Colonic mucosa (tissue), 4 donors: ENCODE results near the gene IL36G. TPM values are rescaled to one million over a fixed set of nuclear protein-coding genes. Genes with fewer than 3 reads are reported as not detected.
"Not testable (repeated sequence)": the region's sequence is repeated elsewhere in the genome, so short reads cannot be mapped to it uniquely, and the experiment has no call there.

ENCODE experiments used
- DNase-seq: peaks from one replicate; pipeline ENCODE4 v3.0.0-alpha.2; 2020
- H3K27ac ChIP-seq: fragments of 200-600 bp; one replicate; pipeline ENCODE4 v1.8.0; 2021
- H3K27me3 ChIP-seq: fragments of 200-600 bp; one replicate; pipeline ENCODE4 v1.8.0; 2021
- H3K36me3 ChIP-seq: fragments of 200-600 bp; one replicate; pipeline ENCODE4 v1.8.0; 2021
- H3K4me1 ChIP-seq: fragments of 200-600 bp; one replicate; pipeline ENCODE4 v1.8.0; 2021; ENCODE audit warnings: mild to moderate bottlenecking
- H3K4me3 ChIP-seq: fragments of 200-600 bp; one replicate; pipeline ENCODE4 v1.8.0; 2021
- H3K9ac ChIP-seq, 2 donors: one replicate each; pipeline ENCODE4 v1.7.0; 2013; ENCODE audit warnings: control low read depth in 2 of 2, low read depth in 2 of 2, low read length in 2 of 2
- H3K9me3 ChIP-seq: fragments of 200-600 bp; one replicate; pipeline ENCODE4 v1.8.0; 2021
- intact Hi-C: fragments of 100-400 bp; cut with DNase I; formaldehyde crosslinking; loops from one replicate; pipeline ENCODE4 v1.14.1; 2022
- total RNA-seq, 2 donors: library from RNA; stranded (reverse); fragmentation: NEBNext Ultra II Directional in 1 of 2; extraction: Animal tissue kit (Norgen Biotek cat#: 25700) in 1 of 2; gene quantifications; one replicate each; pipeline ENCODE4 v1.2.1, GENCODE V29; 2021
- TF ChIP-seq, protein P1 (sequence below): fragments of 200-600 bp; IDR thresholded peaks from one replicate; pipeline ENCODE4 v1.8.0; 2022; ENCODE audit warnings: antibody characterized with exemption, mild to moderate bottlenecking
- donor health status: healthy.
- donor health status: DM: no; HTN: no; CAD: no.
- donor health status: DM: no; HTN: no; CAD: no.

IL36G gene
- under 1 TPM; 0.40 to 0.69 TPM for total RNA-seq

DNA sequence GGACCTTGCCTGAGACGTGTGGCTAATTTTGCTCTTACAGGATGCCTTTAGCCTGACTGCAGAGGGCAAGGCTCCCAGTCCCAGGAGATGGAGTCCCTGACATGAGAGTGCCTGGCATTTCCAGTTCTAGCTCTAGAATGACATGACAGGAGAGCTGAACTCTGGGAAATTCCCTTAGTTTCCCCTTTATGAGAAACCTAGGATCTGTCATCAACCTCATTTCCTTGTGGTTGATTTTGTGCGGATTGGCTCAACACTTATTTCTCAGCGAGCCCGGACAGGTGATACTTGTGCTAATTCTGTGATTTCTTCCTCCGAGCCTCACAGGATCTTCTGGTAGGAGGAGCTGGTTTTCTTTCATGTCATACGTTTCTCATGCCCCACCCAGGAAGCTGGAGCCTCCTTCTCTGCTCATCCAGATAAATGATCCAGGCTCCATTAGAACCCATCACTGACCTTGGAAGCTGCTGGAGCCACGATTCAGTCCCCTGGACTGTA lies at the start of gene IL36G:
Gene IL36G (plus strand): TSS at position 448 of the 498 bp plus-strand sequence. CDS start 633 bp downstream, outside the sequence.
- Histone ChIP-seq H3K9me3 (no peaks in the 10 kb centered on the region), H3K27me3 (no peaks in the 10 kb centered on the region), H3K9ac (no peak within 1 kb of the TSS), H3K4me3 (no peak within 1 kb of the TSS), H3K27ac (no peak within 1 kb of the TSS), H3K36me3 (no peaks in the 10 kb centered on the region), H3K4me1 (no peaks in the 10 kb centered on the region)
- intact Hi-C loops = no loop called here
- no peak for DNase-seq
- TF ChIP-seq, protein P1, sequence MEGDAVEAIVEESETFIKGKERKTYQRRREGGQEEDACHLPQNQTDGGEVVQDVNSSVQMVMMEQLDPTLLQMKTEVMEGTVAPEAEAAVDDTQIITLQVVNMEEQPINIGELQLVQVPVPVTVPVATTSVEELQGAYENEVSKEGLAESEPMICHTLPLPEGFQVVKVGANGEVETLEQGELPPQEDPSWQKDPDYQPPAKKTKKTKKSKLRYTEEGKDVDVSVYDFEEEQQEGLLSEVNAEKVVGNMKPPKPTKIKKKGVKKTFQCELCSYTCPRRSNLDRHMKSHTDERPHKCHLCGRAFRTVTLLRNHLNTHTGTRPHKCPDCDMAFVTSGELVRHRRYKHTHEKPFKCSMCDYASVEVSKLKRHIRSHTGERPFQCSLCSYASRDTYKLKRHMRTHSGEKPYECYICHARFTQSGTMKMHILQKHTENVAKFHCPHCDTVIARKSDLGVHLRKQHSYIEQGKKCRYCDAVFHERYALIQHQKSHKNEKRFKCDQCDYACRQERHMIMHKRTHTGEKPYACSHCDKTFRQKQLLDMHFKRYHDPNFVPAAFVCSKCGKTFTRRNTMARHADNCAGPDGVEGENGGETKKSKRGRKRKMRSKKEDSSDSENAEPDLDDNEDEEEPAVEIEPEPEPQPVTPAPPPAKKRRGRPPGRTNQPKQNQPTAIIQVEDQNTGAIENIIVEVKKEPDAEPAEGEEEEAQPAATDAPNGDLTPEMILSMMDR = no peak

DNA sequence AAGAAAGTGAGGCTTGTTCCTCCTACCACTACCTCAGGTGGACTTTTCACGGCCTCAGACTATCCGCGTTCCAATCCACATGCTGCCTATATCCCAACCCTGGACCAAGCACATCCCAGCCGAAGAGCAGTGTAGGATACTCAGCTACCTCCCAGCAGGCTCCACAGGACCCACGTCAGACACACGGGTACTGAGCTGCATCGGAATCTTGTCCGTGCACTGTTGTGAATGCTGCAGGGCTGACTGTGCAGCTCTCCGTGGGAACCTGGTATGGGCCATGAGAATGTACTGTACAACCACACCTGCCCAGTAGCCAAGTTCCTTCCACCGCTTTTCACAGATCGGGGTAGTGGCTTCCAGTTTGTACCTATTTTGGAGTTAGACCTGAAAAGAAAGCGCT lies 44.5 kb upstream of the IL36G start:
- H3K27ac ChIP-seq = no peak overlapping the region
- no peaks in the 10 kb centered on the region for H3K27me3 ChIP-seq
- no peak overlapping the region for H3K4me3 ChIP-seq
- intact Hi-C loops = no loop called here
- no peaks in the 10 kb centered on the region for H3K4me1 ChIP-seq
- H3K9me3 ChIP-seq = no peaks in the 10 kb centered on the region
- TF ChIP-seq, protein P1 = no peak
- DNase-seq = no peak
- H3K9ac ChIP-seq = no peak overlapping the region
- no peaks in the 10 kb centered on the region for H3K36me3 ChIP-seq

DNA sequence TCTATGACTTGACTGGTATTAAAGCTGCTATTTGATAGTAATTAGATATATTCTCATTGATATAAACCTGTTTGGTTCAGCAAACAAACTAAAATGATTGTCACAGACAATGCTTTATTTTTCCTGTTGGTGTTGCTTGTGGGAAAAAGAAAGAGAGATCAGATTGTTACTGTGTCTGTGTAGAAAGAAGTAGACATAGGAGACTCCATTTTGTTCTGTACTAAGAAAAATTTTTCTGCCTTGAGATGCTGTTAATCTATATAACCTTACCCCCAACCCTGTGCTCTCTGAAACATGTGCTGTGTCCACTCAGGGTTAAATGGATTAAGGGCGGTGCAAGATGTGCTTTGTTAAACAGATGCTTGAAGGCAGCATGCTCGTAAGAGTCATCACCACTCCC lies 43.7 kb upstream of the IL36G start:
- DNase-seq, H3K4me3 ChIP-seq, H3K4me1 ChIP-seq, H3K9me3 ChIP-seq, H3K27ac ChIP-seq, H3K27me3 ChIP-seq, intact Hi-C loops, H3K36me3 ChIP-seq, H3K9ac ChIP-seq: not testable (repeated sequence)

DNA sequence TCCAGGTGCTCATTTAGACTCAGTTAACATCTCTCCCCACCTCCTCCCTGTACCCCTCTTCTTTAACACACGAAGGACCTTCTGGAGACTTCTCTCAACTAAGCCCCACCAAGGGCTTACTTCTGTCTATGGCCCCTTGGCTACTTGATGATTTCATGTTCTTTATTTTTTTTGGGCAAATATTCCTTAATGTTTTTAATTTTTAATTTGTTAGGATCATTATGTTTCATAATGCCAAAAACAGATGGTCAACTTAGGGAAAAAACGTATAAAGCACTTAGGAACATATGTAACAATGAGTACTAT lies 40.9 kb upstream of the IL36G start:
- no peaks in the 10 kb centered on the region for H3K4me1 ChIP-seq
- H3K27ac ChIP-seq = no peak overlapping the region
- TF ChIP-seq, protein P1 = no peak
- H3K36me3 ChIP-seq = no peaks in the 10 kb centered on the region
- no peak overlapping the region for H3K4me3 ChIP-seq
- no peak overlapping the region for H3K9ac ChIP-seq
- H3K9me3 ChIP-seq = no peaks in the 10 kb centered on the region
- intact Hi-C loops = no loop called here
- no peaks in the 10 kb centered on the region for H3K27me3 ChIP-seq
- DNase-seq = no peak

DNA sequence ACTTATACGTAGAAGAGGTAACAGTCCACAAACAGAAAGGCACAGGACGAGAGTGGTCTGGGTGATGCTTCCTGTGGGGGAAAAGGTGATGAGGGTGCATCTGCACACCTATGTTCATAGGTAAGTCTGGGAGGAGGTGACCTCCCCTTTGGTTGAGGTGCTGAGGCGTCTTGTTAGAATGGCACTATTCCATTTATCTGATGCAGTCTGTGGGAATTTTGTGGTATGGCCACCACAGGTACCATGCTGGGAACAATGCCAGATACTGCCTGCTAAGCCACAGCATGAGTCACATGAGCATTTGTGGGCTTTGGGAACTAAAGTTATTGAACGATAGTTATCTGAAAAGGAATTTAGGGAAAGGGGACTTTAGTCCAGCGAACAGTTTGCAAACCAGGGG lies 38.9 kb upstream of the IL36G start:
- Histone ChIP-seq H3K36me3 (no peaks in the 10 kb centered on the region), H3K4me1 (no peaks in the 10 kb centered on the region), H3K9me3 (no peaks in the 10 kb centered on the region), H3K27me3 (no peaks in the 10 kb centered on the region), H3K4me3 (no peak overlapping the region), H3K27ac (no peak overlapping the region), H3K9ac (no peak overlapping the region)
- intact Hi-C loops = no loop called here
- DNase-seq = no peak
- TF ChIP-seq, protein P1 = no peak

DNA sequence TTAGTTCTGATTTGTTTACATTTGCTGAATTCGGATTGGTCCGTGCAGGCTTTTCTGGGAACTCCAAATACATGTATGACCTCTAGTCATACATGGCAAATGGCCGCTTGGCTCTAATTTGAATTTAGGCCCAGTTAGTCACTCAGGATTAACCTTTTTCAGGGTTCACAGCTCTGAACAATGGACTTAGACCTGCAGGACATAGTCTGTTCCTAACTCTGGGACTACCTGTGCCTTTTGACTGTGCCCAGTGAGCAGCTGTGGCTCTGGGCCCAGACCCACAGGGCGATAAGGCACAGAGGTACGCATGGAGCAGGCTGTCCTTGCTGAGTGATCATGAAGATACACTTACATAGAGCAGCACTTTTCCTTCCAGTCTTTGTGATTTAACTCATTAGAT lies 38.4 kb upstream of the IL36G start:
- no peak for DNase-seq
- Histone ChIP-seq H3K27me3 (no peaks in the 10 kb centered on the region), H3K36me3 (no peaks in the 10 kb centered on the region), H3K9me3 (no peaks in the 10 kb centered on the region), H3K4me3 (no peak overlapping the region), H3K27ac (no peak overlapping the region), H3K4me1 (no peaks in the 10 kb centered on the region), H3K9ac (no peak overlapping the region)
- TF ChIP-seq, protein P1 = no peak
- intact Hi-C loops = no loop called here
